GM12864 (cell line): Measurements from ENCODE around the gene PARVB.

Experiments used
- DNase-seq: peaks from one replicate; pipeline ENCODE4 v3.0.0-alpha.2; 2011; ENCODE audit warnings: low read depth
- H3K4me3 ChIP-seq: 2 replicates; pipeline ENCODE4 v1.5.1; 2011; ENCODE audit warnings: mild to moderate bottlenecking, low read depth, low read length, control low read depth
- CTCF ChIP-seq: IDR thresholded peaks from 2 replicates; pipeline ENCODE4 v1.5.1; 2011; ENCODE audit warnings: low read depth, mild to moderate bottlenecking, moderate library complexity, low read length, control low read depth, inconsistent platforms; ENCODE audit errors: missing control alignments

The PARVB gene

GRCh38 chr22:44120314-44120704 lies 96.2 kb downstream of the PARVB start:
- no peak for DNase-seq
- no peak overlapping the region for H3K4me3 ChIP-seq
- no peak for TF ChIP-seq CTCF

GRCh38 chr22:44125421-44125820 lies 101.3 kb downstream of the PARVB start:
- no peak overlapping the region for H3K4me3 ChIP-seq
- no peak for DNase-seq
- TF ChIP-seq CTCF, result no peak

GRCh38 chr22:44126807-44127206 lies 102.7 kb downstream of the PARVB start:
- TF ChIP-seq CTCF, result no peak
- no peak overlapping the region for H3K4me3 ChIP-seq
- no peak for DNase-seq

- no peak for TF ChIP-seq CTCF
- no peak overlapping the region for H3K4me3 ChIP-seq
- no peak for DNase-seq
Observed at GRCh38 chr22:44127356-44127755, 103.3 kb downstream of the PARVB start.

- DNase-seq, result no peak
- TF ChIP-seq CTCF, result no peak
- H3K4me3 ChIP-seq, result no peak overlapping the region
Observed at GRCh38 chr22:44128958-44129618, 105.0 kb downstream of the PARVB start.

GRCh38 chr22:44129619-44129976 lies 105.5 kb downstream of the PARVB start:
- no peak for DNase-seq
- TF ChIP-seq CTCF, result no peak
- H3K4me3 ChIP-seq, result no peak overlapping the region

- no peak overlapping the region for H3K4me3 ChIP-seq
- DNase-seq, result no peak
- no peak for TF ChIP-seq CTCF
Observed at GRCh38 chr22:44130076-44130711, 106.1 kb downstream of the PARVB start.
